ENCODE measurements around the gene PROSER3. TPM values are rescaled to one million over a fixed set of nuclear protein-coding genes. Genes with fewer than 3 reads are reported as not detected.

PROSER3 gene
- total and polyA plus RNA-seq, 9 of the 15 experiments (the other 6 are each of a cell fraction or from before 2014, with no cell fraction given), result 1.0 to 39.5 (median 5.1) TPM

DNA sequence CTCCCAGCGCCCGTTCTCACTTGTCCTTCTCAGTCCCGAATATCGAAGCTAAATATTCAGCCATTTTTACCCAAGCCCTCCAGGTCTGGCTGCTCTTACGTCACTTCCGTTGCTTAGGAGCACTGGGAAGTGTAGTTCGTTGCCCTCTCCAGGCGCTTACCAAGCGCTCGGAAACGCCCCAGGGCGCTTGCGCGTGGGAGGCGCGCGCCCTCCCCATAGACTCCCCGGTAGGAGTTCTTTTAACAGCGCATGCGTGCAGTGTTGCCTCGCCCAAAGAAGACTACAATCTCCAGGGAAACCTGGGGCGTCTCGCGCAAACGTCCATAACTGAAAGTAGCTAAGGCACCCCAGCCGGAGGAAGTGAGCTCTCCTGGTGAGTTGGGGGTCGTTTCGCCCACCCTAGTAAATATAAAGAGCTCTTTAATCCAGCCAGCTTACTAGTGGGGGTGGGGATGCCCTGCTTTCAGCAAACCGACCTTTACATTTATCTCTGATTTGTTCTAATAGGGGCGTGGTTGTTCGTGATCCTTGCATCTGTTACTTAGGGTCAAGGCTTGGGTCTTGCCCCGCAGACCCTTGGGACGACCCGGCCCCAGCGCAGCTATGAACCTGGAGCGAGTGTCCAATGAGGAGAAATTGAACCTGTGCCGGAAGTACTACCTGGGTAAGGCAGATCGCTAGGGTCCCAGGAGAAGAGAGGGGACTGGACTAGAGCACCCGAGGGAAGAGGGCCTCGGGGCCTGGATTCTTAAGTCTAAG lies 12.5 kb upstream of the PROSER3 start, which contains the start of the genes PSENEN and U2AF1L4 (continued):
- no peak for TF ChIP-seq LARP7 (IDR thresholded peaks at IDR 0.05)
- TF ChIP-seq NONO (IDR thresholded peaks at IDR 0.05; ENCODE audit: low read depth in 2 of 2, low read length in 1 of 2), result no peak
- no peak for TF ChIP-seq ZNF354B (CRISPR knock-in tag; IDR thresholded peaks at IDR 0.05)
- no peak for TF ChIP-seq KHSRP (IDR thresholded peaks at IDR 0.05)
- TF ChIP-seq ZNF717 (CRISPR knock-in tag; IDR thresholded peaks at IDR 0.05), result no peak
- no peak for TF ChIP-seq NFE2L1 (tag; IDR thresholded peaks at IDR 0.05; ENCODE audit: borderline replicate concordance, low read depth)
- no peak for TF ChIP-seq BACH1 (tag; IDR thresholded peaks at IDR 0.05)
- TF ChIP-seq ZNF699 (CRISPR knock-in tag; IDR thresholded peaks at IDR 0.05; ENCODE audit: insufficient replicate concordance), result no peak
- TF ChIP-seq, protein P1, sequence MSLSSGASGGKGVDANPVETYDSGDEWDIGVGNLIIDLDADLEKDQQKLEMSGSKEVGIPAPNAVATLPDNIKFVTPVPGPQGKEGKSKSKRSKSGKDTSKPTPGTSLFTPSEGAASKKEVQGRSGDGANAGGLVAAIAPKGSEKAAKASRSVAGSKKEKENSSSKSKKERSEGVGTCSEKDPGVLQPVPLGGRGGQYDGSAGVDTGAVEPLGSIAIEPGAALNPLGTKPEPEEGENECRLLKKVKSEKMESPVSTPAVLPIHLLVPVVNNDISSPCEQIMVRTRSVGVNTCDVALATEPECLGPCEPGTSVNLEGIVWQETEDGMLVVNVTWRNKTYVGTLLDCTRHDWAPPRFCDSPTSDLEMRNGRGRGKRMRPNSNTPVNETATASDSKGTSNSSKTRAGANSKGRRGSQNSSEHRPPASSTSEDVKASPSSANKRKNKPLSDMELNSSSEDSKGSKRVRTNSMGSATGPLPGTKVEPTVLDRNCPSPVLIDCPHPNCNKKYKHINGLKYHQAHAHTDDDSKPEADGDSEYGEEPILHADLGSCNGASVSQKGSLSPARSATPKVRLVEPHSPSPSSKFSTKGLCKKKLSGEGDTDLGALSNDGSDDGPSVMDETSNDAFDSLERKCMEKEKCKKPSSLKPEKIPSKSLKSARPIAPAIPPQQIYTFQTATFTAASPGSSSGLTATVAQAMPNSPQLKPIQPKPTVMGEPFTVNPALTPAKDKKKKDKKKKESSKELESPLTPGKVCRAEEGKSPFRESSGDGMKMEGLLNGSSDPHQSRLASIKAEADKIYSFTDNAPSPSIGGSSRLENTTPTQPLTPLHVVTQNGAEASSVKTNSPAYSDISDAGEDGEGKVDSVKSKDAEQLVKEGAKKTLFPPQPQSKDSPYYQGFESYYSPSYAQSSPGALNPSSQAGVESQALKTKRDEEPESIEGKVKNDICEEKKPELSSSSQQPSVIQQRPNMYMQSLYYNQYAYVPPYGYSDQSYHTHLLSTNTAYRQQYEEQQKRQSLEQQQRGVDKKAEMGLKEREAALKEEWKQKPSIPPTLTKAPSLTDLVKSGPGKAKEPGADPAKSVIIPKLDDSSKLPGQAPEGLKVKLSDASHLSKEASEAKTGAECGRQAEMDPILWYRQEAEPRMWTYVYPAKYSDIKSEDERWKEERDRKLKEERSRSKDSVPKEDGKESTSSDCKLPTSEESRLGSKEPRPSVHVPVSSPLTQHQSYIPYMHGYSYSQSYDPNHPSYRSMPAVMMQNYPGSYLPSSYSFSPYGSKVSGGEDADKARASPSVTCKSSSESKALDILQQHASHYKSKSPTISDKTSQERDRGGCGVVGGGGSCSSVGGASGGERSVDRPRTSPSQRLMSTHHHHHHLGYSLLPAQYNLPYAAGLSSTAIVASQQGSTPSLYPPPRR (CRISPR knock-in tag; IDR thresholded peaks at IDR 0.05; ENCODE audit: borderline replicate concordance), result no peak
- TF ChIP-seq, protein P2, sequence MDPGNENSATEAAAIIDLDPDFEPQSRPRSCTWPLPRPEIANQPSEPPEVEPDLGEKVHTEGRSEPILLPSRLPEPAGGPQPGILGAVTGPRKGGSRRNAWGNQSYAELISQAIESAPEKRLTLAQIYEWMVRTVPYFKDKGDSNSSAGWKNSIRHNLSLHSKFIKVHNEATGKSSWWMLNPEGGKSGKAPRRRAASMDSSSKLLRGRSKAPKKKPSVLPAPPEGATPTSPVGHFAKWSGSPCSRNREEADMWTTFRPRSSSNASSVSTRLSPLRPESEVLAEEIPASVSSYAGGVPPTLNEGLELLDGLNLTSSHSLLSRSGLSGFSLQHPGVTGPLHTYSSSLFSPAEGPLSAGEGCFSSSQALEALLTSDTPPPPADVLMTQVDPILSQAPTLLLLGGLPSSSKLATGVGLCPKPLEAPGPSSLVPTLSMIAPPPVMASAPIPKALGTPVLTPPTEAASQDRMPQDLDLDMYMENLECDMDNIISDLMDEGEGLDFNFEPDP (CRISPR knock-in tag; IDR thresholded peaks at IDR 0.05), result no peak
- no peak for TF ChIP-seq NCOR1 (IDR thresholded peaks at IDR 0.05)
- TF ChIP-seq RB1 (IDR thresholded peaks at IDR 0.05; ENCODE audit: low read depth), result no peak
- TF ChIP-seq, protein P3, sequence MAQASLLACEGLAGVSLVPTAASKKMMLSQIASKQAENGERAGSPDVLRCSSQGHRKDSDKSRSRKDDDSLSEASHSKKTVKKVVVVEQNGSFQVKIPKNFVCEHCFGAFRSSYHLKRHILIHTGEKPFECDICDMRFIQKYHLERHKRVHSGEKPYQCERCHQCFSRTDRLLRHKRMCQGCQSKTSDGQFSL (CRISPR knock-in tag; IDR thresholded peaks at IDR 0.05), result no peak
- TF ChIP-seq, protein P3 (tag; IDR thresholded peaks at IDR 0.05), result no peak
- TF ChIP-seq SIN3A (IDR thresholded peaks at IDR 0.05; ENCODE audit: borderline replicate concordance in 2 of 2, control insufficient read depth in 1 of 2, low read depth in 2 of 2, low read length in 2 of 2), result peak; percentile 87 to 88; a peak in 3 of 4 replicates
- TF ChIP-seq, protein P4, sequence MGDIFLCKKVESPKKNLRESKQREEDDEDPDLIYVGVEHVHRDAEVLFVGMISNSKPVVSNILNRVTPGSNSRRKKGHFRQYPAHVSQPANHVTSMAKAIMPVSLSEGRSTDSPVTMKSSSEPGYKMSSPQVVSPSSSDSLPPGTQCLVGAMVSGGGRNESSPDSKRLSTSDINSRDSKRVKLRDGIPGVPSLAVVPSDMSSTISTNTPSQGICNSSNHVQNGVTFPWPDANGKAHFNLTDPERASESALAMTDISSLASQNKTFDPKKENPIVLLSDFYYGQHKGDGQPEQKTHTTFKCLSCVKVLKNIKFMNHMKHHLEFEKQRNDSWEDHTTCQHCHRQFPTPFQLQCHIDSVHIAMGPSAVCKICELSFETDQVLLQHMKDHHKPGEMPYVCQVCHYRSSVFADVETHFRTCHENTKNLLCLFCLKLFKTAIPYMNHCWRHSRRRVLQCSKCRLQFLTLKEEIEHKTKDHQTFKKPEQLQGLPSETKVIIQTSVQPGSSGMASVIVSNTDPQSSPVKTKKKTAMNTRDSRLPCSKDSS (IDR thresholded peaks at IDR 0.05; ENCODE audit: low read depth, partially characterized antibody), result no peak
- TF ChIP-seq MTF1 (CRISPR knock-in tag; IDR thresholded peaks at IDR 0.05; ENCODE audit: borderline replicate concordance), result no peak

All from K562 (cell line).